Head of caudate nucleus (tissue), 42 donors: ENCODE results near the gene HTR3B.
"Not testable (repeated sequence)": the region's sequence is repeated elsewhere in the genome, so short reads cannot be mapped to it uniquely, and the experiment has no call there.

ENCODE experiments used
- DNase-seq, 42 donors: peaks; one replicate each; pipeline versions ENCODE4 v3.0.0 to v3.0.0-alpha.2; 2020 to 2021; ENCODE audit warnings: mixed read lengths in 7 of 42
- intact Hi-C: fragments of 100-400 bp; cut with DNase I; formaldehyde crosslinking; loops from one replicate; pipeline ENCODE4 v1.15.0; 2022

The HTR3B gene

GRCh38 chr11:113928311-113928710 is 23.7 kb downstream of the HTR3B start:
- intact Hi-C loops: no loop called here
- no peak for DNase-seq

GRCh38 chr11:113932788-113933187 is 28.2 kb downstream of the HTR3B start:
- DNase-seq: peak in 3 of 42 donors; percentile 26 to 37 (median 27)
- intact Hi-C loops: no loop called here

DNA sequence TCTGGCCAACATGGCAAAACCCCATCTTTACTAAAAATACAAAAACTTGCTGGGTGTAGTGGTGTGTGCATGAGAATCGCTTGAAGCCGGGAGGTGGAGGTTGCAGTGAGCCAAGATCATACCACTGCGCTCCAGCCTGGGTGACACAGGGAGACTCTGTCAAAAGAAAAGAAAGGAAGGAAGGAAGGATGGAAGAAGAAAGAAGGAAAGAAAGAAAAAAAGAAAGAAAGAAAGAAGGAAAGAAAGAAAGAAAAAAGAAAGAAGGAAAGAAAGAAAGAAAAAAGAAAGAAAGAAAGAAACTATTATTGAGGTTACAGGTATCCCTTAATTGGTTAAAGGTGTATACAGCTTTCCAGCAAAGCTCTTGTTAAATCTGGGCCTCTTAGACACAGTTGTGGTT is 29.6 kb downstream of the HTR3B start:
- intact Hi-C loops, DNase-seq: not testable (repeated sequence)

DNA sequence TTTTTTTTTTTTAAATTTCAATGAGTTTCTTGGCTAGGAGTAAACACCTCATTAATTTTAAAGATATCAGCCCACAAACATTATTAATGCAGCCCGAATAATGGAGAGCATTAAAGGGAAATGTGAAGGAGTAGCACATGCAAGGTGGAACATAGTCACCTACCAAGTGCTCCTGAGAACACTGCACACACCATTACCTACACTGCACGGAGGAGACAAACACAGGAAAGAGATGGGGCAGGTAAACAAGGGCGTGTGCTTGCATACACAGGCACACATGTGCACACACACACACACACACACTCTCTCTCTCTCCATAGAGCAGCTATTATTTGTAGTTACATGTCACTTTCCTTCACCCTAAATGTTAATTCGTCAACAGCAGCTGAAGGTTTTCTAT is 30.2 kb downstream of the HTR3B start:
- intact Hi-C loops: no loop called here
- DNase-seq: no peak

- no peak for DNase-seq
- intact Hi-C loops: no loop called here
These were observed 31.3 kb downstream of the HTR3B start for GRCh38 chr11:113935858-113936257.

GRCh38 chr11:113937918-113938317 is 33.3 kb downstream of the HTR3B start:
- intact Hi-C loops: no loop called here
- no peak for DNase-seq

- intact Hi-C loops: no loop called here
- no peak for DNase-seq
These were observed 37.7 kb downstream of the HTR3B start for GRCh38 chr11:113942256-113942655.

DNA sequence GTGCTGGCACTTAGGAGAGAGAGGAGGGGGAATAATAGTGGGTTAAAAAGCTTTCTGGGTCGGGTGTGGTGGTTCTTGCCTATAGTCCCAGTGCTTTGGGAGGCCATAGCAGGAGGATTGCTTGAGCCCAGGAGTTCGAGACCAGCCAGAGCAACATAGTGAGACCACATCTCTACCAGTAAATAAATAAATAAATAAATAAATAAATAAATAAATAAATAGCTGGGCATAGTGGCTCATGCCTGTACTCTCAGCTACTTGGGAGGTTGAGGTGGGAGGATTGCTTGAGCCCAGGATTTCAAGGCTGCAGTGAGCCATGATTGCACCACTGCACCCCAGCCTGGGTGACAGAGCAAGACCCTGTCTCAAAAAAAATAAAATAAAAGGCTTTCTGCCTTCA is 41.6 kb downstream of the HTR3B start:
- DNase-seq, intact Hi-C loops: not testable (repeated sequence)

DNA sequence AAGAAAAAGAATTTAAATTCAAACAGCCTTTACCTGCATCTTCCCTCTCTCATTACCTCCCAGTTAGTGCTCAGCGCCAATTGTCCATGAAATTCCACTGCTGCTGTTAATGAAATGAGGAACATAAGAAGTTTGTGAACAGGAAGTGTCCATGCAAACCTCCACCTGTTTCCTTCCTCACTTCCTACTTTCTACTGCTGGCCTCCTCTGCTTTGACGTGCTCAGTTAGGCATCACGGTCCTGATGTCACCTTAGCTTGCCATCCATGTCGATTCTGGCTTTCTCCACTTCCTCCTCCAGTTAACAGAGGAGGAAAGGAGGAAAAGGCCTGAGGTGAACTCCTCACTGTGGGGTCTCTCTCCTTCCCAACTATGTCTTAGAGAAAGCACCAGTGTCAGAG is 43.4 kb downstream of the HTR3B start:
- intact Hi-C loops: no loop called here
- no peak for DNase-seq

DNA sequence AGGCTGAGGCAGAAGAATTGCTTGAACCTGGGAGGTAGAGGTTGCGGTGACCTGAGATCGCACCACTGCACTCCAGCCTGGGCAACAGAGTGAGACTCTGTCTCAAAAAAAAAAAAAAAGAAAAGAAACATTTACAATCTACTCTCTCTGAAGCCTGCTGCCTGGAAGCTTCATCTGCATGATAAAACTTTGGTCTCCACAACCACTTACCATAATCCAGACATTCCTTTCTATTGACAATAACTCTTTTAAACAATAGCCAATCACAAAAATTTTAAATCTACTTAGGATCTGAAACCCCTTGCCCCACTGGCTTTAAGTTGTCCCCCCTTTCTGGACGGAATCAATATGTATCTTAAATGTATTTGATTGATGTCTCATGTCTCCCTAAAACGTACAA is 45.3 kb downstream of the HTR3B start:
- DNase-seq: no peak
- intact Hi-C loops: no loop called here

DNA sequence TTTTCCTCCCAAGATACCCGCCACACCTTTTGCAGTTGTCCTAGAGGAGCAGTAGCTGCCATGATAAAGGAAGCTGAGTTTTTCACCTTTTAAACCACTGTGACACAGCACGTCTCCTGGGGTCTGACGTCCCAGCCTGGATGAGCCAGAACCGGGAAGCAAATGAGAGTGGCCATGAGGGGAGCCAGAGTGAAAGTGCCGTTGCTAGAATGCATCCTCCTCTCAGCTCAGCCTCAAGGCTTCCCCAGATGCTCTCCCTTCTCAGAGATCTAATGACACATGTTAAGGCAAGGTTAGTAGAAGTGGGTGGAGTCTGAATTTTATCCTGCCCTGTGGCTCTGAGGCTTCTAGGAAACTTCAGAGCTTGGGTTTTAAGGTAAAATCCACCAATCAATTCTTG is 46.9 kb downstream of the HTR3B start:
- DNase-seq: no peak
- intact Hi-C loops: no loop called here

DNA sequence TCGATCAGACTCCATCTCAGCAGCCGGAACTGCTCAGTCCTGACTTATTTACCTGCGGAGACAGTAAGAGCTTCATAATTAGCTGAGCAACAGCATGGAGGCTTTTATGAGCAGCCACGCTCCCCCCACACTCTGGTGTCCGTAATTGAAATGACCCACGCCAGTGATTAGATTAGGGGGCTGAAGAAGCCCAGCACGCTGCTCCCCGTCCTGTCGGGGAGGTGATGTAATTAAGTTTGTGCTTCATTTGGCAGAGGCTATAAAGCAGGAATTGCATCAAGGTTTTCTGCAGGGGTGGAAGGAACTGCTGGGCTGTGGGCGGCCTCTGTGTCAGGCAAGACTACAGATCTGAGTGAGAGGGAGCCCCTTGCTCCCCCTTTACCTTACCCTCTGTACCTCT is 47.5 kb downstream of the HTR3B start:
- intact Hi-C loops: no loop called here
- DNase-seq: no peak

DNA sequence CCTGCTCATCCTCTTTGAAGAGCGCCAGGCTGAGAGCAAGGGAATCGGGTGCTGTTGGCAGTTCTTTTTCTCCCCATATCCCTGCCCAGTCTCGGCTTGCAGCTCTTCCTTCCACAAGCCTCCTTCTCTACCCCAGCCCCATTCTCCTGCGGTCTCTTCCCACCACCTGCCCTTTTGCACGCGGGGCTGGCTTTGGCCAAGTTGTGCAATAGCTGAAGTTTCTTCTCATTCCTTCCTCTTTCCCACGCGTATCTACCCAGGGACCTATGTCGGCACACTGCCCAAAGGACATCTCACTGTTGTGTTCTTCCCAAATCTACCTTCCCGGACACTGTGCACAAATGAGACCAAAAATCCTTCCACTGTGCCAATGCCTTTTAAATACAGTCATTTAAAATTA is 48.0 kb downstream of the HTR3B start:
- intact Hi-C loops: no loop called here
- no peak for DNase-seq

- DNase-seq: no peak
- intact Hi-C loops: no loop called here
These were observed 49.6 kb downstream of the HTR3B start for GRCh38 chr11:113954235-113954634.

DNA sequence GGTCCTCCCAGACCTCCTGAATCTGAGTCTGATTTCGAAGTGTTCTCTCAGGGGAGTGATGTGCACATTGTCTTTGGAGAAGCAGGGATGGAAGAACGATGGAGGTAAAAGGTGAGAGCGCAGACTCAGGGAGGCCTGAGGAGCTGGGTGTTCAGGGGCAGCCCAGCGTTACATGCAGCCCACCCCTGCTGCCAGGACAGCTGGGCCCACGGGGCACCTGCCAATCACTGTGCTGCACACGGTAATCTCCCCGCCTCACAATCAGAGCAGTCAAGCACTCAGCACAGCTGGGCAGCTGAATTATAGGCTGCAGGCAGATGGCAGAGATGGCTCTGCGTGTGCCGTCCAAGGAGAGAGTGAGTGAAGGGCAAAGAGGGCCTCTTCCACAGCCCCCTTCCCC is 52.4 kb downstream of the HTR3B start:
- peak in 1 of 42 donors; percentile 8 for DNase-seq
- intact Hi-C loops: no loop called here

DNA sequence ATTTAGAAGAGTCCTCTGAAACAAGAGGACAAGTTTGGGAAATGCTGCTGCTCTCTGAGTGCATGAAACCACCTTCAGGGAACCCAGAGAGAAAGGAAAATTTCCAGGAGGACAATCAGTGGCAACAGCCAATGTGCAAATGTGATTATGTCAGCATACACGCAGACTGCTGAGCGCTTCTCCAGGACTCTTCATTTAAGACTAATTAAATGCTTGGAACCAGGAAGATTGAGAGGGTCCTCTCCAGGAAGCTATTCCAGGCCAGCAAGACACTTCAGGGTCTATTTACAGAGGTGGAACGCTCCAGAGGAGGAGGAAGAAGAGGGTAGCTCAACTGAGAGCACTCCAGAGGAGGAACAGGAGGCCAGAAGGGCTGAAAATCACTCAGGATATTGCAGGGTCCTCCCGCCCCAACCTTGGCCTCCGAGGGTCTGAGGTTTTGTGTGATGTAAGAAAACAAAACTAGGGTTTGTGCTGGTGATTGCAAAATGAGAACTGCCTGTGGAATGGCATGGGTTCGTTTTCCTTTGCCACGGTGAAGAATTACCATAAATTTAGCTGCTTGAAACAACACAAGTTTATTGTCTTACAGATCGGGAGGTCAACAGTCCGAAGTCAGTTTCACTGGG is 56.2 kb downstream of the HTR3B start:
- intact Hi-C loops: no loop called here
- DNase-seq: no peak

GRCh38 chr11:113967361-113967760 is 62.8 kb downstream of the HTR3B start:
- DNase-seq: no peak
- intact Hi-C loops: no loop called here

GRCh38 chr11:113971506-113972195 is 67.1 kb downstream of the HTR3B start:
- DNase-seq: no peak
- intact Hi-C loops: no loop called here

- intact Hi-C loops: no loop called here
- no peak for DNase-seq
These were observed 70.3 kb downstream of the HTR3B start, which contains the start of gene HTR3A for GRCh38 chr11:113974741-113975470. Gene HTR3A (plus strand): TSS chr11:113975108. CDS start chr11:113975326, 218 bp downstream.

DNA sequence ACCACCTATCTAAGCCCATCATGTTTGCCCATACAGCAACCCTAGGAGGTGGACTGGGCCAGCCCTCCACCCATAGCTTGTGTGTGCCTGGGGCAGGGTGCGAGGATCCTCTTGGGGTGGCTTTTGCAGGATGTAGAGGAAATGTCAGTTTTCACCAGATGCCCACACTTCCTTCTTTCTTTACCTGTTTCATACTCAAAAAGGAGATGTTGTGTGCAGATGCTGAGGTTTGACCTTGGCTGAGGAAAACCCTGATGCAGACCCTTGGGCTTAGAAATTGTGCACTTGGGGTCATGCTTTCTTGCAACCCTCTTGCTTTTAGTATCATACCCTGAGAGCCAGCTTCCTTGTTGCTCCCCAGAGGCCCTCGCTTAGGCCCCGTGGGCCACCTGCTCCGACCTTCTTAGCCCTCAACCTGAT is 72.5 kb downstream of the HTR3B start:
- no peak for DNase-seq

More for the DNA sequence above, 72.5 kb downstream of the HTR3B start:
- intact Hi-C loops: no loop called here
